ENCODE results near the gene TENM3.

Gene TENM3

DNA sequence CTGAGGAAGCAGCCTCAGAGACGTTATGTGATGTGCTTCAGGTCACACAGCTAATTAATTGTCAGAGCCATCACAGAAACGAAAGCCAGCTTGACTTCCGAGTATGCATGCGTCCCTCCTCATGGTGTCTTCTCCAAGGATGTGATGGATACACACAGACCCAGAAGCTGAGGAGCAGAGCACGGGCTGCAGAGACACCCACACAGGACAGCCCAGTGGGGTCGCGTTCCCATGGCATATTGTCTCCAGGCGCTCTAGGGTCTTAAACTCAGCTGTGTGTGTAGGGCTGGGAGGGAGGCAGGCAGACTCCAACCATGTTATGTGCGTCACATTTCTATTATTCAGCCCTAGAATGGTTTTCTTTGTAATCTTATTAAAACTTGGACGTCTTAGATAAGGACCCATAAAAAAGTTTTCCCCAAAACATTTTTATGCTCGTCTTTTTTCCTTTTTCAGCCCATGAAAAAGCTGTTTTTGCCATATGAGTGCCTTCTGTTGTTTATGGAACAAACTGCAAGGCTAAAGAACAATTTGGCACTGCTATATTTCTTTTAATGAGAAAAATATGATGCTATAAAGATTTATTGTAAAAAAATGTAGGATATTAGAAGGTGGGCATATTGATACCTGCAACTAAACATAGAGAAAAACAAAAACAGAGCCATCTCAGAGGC is 48.5 kb downstream of the TENM3 start:
- no peak for DNase-seq

GRCh38 chr4:182292612-182293011 is 49.4 kb downstream of the TENM3 start:
- no peak for DNase-seq

- DNase-seq, result no peak
Observed at GRCh38 chr4:182293691-182294255, 50.6 kb downstream of the TENM3 start.

- no peak for DNase-seq
Observed at GRCh38 chr4:182294451-182294850, 51.2 kb downstream of the TENM3 start.

DNA sequence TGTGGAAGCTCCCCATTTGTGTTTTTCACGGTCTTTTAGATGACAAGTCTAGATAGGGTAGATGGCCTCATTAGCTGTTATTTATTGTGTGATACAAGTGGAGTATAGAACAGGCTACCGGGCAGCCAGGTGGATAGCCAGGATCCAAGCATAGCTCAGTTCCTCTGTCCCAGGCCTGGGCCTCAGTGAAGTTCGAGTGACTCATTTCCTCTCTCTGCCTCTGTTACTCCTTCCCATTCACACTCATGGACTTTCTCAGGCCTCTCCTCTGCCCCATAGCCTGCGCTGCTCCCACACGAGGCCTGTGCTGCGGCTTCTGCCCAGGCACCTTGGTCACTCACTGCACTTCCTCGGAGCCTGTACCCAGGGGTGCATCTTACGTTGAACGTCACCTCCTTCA is 54.5 kb downstream of the TENM3 start:
- DNase-seq, result no peak

DNA sequence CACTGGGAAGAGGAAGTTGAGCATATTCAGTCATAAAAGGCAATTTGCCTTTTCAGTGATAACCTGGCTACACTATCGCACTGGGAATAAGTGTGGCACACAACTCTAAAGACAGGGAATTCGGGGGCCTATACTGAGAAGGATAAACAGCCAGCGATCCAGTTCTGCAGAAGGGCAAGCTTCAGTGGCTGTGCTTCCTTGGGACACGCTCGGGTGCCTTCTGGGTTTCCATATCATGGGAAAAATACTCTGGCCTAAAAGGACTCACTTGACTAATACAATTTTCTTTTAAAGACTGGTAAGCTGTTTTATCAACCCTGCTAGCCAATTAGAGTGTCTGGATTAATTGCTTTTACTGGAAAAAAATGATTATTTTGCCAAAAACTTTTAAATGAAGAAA is 58.5 kb downstream of the TENM3 start:
- no peak for DNase-seq

GRCh38 chr4:182303847-182304246 is 60.6 kb downstream of the TENM3 start:
- DNase-seq, result no peak

- DNase-seq, result no peak
Observed at GRCh38 chr4:182306792-182307507, 63.7 kb downstream of the TENM3 start.

- no peak for DNase-seq
Observed at GRCh38 chr4:182307746-182308145, 64.5 kb downstream of the TENM3 start.

- no peak for DNase-seq
Observed at GRCh38 chr4:182309877-182310276, 66.7 kb downstream of the TENM3 start.

DNA sequence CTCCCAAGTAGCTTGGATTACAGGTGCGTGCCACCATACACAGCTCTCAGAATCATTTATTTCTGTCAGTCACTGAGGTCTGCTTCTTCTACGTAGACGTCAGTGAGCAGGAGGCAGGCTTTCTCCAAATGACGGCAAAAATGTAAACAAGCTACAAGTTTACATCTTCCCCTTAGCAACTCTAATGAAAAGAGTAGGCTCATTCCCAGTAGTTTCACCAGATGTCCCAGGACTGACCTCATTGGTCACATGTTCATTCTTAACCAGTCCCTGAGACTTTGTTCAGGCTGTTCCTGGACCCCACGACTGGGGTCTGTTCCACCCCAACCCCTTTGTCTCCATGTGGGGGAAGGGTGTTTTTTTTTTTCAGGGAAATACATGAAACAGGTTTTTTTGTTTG is 67.1 kb downstream of the TENM3 start:
- DNase-seq, result no peak

DNA sequence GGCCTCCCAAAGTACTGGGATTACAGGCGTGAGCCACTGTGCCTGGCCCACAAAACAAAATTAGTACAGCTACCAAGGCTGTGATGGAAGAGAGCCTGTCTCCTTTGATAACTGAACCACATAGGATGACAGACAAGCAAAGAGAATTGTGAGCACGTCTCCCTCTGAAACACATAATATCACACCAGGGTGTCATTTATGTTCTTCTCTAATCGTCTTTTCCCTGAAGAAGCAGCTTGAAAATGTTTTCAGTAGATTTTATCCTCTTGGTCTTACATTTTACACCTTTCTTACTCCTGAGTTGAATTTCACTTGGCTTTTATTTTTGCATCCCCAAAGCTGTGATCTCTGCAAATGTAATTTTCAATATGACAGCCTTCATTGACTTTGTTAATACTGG is 67.8 kb downstream of the TENM3 start:
- DNase-seq, result no peak

GRCh38 chr4:182314537-182314936 is 71.3 kb downstream of the TENM3 start:
- no peak for DNase-seq

DNA sequence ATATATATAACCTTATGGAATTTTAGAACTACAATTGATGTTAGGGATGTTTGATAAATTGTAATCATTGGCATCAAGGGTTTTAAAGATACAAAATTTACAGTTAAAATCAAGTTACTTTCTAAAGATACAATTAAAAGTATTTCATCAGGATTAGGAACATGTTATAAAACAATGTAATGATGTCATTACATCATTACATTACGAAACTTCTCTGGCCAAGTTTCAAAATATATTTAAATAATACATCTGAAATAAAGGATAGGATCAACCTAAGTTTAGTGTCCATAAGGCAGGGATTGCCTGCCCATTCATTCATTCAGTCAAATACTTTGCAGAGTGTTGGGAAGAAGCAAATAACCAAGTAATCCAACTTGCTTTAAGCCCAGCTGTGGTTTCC is 75.1 kb downstream of the TENM3 start:
- no peak for DNase-seq

GRCh38 chr4:182320092-182320491 is 76.9 kb downstream of the TENM3 start:
- no peak for DNase-seq

GRCh38 chr4:182320580-182320979 is 77.4 kb downstream of the TENM3 start:
- DNase-seq, result no peak

DNA sequence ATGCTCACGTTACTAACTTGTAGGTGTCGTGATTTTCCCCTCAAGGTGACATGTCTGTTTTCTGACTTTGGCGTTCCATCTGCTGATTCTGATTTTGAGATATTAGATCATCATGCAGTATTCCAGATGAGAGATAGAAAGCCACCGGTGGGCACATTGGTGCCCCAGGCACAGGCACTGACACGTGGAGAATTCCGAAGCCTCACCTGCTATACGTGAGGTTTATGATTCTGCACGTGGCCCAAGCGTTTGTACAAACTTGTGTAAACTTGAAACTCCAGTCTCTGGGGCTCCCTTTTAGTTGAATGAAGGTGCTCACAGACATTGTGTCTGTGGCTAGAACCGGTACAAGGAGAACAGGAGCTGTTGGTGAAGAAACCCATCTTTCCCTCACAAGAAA is 81.1 kb downstream of the TENM3 start:
- no peak for DNase-seq

GRCh38 chr4:182325397-182325796 is 82.2 kb downstream of the TENM3 start:
- no peak for DNase-seq

DNA sequence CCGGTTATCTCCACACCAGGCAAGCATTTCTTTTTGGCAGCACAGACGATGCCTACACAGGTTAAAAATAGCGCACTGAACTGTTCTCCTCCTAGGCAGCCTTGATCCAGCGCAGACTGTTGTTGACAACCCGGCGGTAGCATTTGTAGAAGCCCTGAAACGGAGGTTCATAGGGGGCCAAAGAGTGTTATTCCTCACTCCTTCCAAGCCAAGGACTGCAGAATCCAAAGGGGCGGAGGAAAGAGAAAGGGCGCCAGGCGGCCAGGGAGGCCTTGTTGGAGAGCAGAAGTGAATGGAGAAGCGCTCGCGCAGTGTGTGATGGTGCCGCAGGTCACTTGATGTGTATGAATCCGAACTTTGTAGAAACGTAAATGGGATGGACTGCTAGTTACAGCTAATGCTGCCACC is 82.7 kb downstream of the TENM3 start:
- no peak for DNase-seq

DNA sequence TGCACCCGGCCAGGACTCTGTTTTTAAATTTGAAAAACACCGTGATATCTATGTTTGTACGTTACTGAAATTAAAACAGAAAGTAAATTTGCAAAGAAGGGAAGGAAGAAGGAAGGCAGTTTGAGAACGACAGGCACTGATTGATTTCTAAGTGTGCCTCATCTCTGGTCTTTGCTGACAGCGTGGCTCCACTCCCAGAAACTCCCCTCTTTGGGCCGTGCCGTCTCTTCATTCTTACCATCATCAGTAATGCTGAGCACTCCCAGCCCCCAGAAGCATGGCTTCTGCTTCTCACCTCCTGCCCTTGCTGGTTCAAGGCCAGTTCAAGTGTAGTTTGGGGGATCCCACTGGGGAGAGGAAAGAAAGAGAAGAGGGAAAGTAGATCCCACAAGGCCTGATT is 85.3 kb downstream of the TENM3 start:
- DNase-seq, result no peak

GRCh38 chr4:182337366-182337765 is 94.2 kb downstream of the TENM3 start:
- no peak for DNase-seq

GRCh38 chr4:182338063-182338462 is 94.9 kb downstream of the TENM3 start:
- no peak for DNase-seq

- no peak for DNase-seq
Observed at GRCh38 chr4:182338746-182339145, 95.5 kb downstream of the TENM3 start.

DNA sequence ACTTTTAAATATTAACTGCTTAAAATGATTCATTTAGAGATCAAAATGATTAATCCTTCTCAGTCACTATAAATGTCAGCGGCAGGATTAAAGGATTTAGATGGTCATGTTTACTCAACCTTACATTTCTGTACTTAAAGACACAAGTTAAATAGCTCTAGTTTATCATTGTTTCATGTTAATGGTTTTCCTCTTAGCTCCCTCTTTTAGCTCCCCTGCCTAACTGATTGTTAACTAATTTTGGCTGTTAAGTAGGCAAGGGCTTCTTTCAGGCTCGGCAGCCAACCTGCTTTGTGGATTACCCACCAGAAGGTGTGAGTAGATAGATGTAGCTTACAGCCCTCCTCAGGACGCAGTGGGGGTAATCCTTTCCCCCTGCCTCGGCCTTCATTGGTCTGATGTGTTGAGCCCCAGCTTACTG is 96.0 kb downstream of the TENM3 start:
- DNase-seq, result no peak

- DNase-seq, result no peak
Observed at GRCh38 chr4:182343453-182343852, 100.3 kb downstream of the TENM3 start.
